Transverse colon (tissue), 4 donors: ENCODE results near the gene ADRA2A. TPM values are rescaled to one million over a fixed set of nuclear protein-coding genes. Genes with fewer than 3 reads are reported as not detected.

Source experiments
- DNase-seq: peaks from one replicate; pipeline ENCODE4 v3.0.0-alpha.2; 2019
- H3K27ac ChIP-seq, 4 donors: fragments of 200-600 bp; sonication (generic); 2 replicates each; pipeline ENCODE4 v1.5.1; 2016 to 2018; ENCODE audit warnings: inconsistent platforms in 4 of 4
- H3K27me3 ChIP-seq: fragments of 200-600 bp; sonication (generic); 2 replicates; pipeline ENCODE4 v1.5.1; 2017; ENCODE audit warnings: inconsistent platforms
- H3K36me3 ChIP-seq, 4 donors: fragments of 200-600 bp; sonication (generic); 2 replicates each; pipeline ENCODE4 v1.5.1; 2017 to 2019; ENCODE audit warnings: inconsistent platforms in 4 of 4
- H3K4me1 ChIP-seq, 4 donors: fragments of 200-600 bp; sonication (generic); 2 replicates each; pipeline ENCODE4 v1.5.1; 2017 to 2020; ENCODE audit warnings: inconsistent platforms in 4 of 4
- H3K4me3 ChIP-seq, 4 donors: fragments of 200-600 bp; sonication (generic); 1 replicate in 1 of 4; 2 replicates in 3 of 4; pipeline versions ENCODE4 v1.5.1 to v1.6.1; 2017 to 2019; ENCODE audit warnings: inconsistent platforms in 4 of 4
- H3K9me3 ChIP-seq, 2 donors: fragments of 200-600 bp; sonication (generic); 2 replicates each; pipeline ENCODE4 v1.5.1; 2017 to 2019; ENCODE audit warnings: inconsistent platforms in 2 of 2
- CTCF ChIP-seq, 5 experiments: fragments of 200-600 bp in 3 of 5; fragments of 450-650 bp in 2 of 5; sonication (generic) in 3 of 5; IDR thresholded peaks; 1 replicate in 2 of 5; 2 replicates in 3 of 5; pipeline ENCODE4 v1.5.1; 2016 to 2017; ENCODE audit warnings: antibody characterized with exemption in 5 of 5, inconsistent platforms in 3 of 5, mild to moderate bottlenecking in 2 of 5, moderate library complexity in 1 of 5
- EP300 ChIP-seq: sonication (generic); formaldehyde crosslinking; IDR thresholded peaks from one replicate; pipeline ENCODE4 v1.6.1; 2017; ENCODE audit warnings: antibody characterized with exemption, low read depth
- POLR2A ChIP-seq: fragments of 450-650 bp; IDR thresholded peaks from one replicate; pipeline ENCODE4 v1.6.1; 2016; ENCODE audit warnings: antibody characterized with exemption, mild to moderate bottlenecking, moderate library complexity
- POLR2AphosphoS5 ChIP-seq, 3 donors: sonication (generic); formaldehyde crosslinking; IDR thresholded peaks; one replicate each; pipeline ENCODE4 v1.6.1; 2016; ENCODE audit warnings: antibody characterized with exemption in 3 of 3
- whole genome bisulfite sequencing, 2 donors: methylation state at CpG; one replicate each; pipeline ENCODE4 v1.1.5; 2018; ENCODE audit warnings: low coverage in 1 of 2; 5-methylcytosine and 5-hydroxymethylcytosine counted together
- in situ Hi-C, 4 donors: fragments of 200-750 bp; cut with MboI; loops; one replicate each; pipeline versions ENCODE4 v1.15.0 to v1.15.1; 2017; ENCODE audit warnings: low sequenced_read_pairs in 3 of 4, low pct_ligation_motif_present in 1 of 4, low pct_unique_long_range_greater_than_20kb in 1 of 4
- intact Hi-C: fragments of 100-400 bp; cut with DNase I; formaldehyde crosslinking; loops from one replicate; pipeline ENCODE4 v1.15.1; 2023; ENCODE audit warnings: low total_unique reads
- total RNA-seq, 4 donors: library from RNA; depleted of rRNA; stranded (reverse); fragments of >200 nt; gene quantifications; one replicate each; pipeline ENCODE4 v1.1.0, GENCODE V29; 2016

ADRA2A gene
- total RNA-seq, 4 donors from 2014 or later: 11.9 to 53.5 (median 17.7) TPM

- 50 to 53% methylated on average over 1 to 2 of the region's 2 CpGs for WGBS, 2 donors
- Histone ChIP-seq H3K9me3 (no peaks in the 10 kb centered on the region), H3K4me3 (no peak overlapping the region), H3K27me3 (peaks cover 42% of the 10 kb centered on the region), H3K27ac (no peak overlapping the region), H3K36me3 (no peaks in the 10 kb centered on the region), H3K4me1 (peaks cover 3 to 40% (median 25%) of the 10 kb centered on the region in 4 donors)
- intact Hi-C loops: no loop called here
- in situ Hi-C loops: loop anchor here in 1 of 4 donors (10.0 kb wide), 1 partner anchor 125 kb away; no protein-coding TSS in a partner anchor
- no peak for TF ChIP-seq POLR2A
- no peak for TF ChIP-seq POLR2AphosphoS5 (IDR thresholded peaks at IDR 0.05)
- no peak for TF ChIP-seq EP300
- no peak for TF ChIP-seq CTCF (IDR thresholded peaks at IDR 0.05)
- DNase-seq: no peak
Observed at GRCh38 chr10:111080224-111080623, 3.4 kb downstream of the ADRA2A start.

- Histone ChIP-seq H3K27ac (no peak overlapping the region), H3K27me3 (peaks cover 28% of the 10 kb centered on the region), H3K4me1 (peaks cover 3 to 31% (median 16%) of the 10 kb centered on the region in 4 donors), H3K36me3 (no peaks in the 10 kb centered on the region), H3K4me3 (no peak overlapping the region), H3K9me3 (no peaks in the 10 kb centered on the region)
- 94% methylated on average over 6 of the region's 6 CpGs; no CpG with 5 or more reads in 1 of the 2 donors for WGBS, 2 donors
- in situ Hi-C loops (loop anchor here in 1 of 4 donors (10.0 kb wide), 1 partner anchor 123 kb away; no protein-coding TSS in a partner anchor), intact Hi-C loops (no loop called here)
- TF ChIP-seq POLR2AphosphoS5 (IDR thresholded peaks at IDR 0.05) (no peak), CTCF (IDR thresholded peaks at IDR 0.05) (no peak), POLR2A (no peak), EP300 (no peak)
- DNase-seq: no peak
Observed at GRCh38 chr10:111081595-111081994, 4.8 kb downstream of the ADRA2A start.

GRCh38 chr10:111082102-111082975 lies 5.5 kb downstream of the ADRA2A start:
- peaks cover 21% of the 10 kb centered on the region for H3K27me3 ChIP-seq
- H3K27ac ChIP-seq: no peak overlapping the region
- no peak overlapping the region for H3K4me3 ChIP-seq
- H3K9me3 ChIP-seq: no peaks in the 10 kb centered on the region
- H3K36me3 ChIP-seq: no peaks in the 10 kb centered on the region
- intact Hi-C loops (no loop called here), in situ Hi-C loops (loop anchor here in 1 of 4 donors (10.0 kb wide), 1 partner anchor 122 kb away; no protein-coding TSS in a partner anchor)
- TF ChIP-seq EP300 (no peak), POLR2A (no peak), POLR2AphosphoS5 (IDR thresholded peaks at IDR 0.05) (no peak), CTCF (IDR thresholded peaks at IDR 0.05) (no peak)
- H3K4me1 ChIP-seq: peaks cover 3 to 23% (median 11%) of the 10 kb centered on the region in 4 donors
- 69% methylated on average over 12 of the region's 12 CpGs; no CpG with 5 or more reads in 1 of the 2 donors for WGBS, 2 donors
- no peak for DNase-seq

GRCh38 chr10:111083222-111084095 lies 6.6 kb downstream of the ADRA2A start:
- intact Hi-C loops: no loop called here
- TF ChIP-seq EP300: no peak
- no peak for TF ChIP-seq POLR2A
- TF ChIP-seq POLR2AphosphoS5 (IDR thresholded peaks at IDR 0.05): no peak
- no peak for TF ChIP-seq CTCF (IDR thresholded peaks at IDR 0.05)
- Histone ChIP-seq H3K4me1 (peaks cover 0 to 13% (median 3%) of the 10 kb centered on the region in 4 donors), H3K27me3 (peaks cover 10% of the 10 kb centered on the region), H3K4me3 (no peak overlapping the region), H3K36me3 (no peaks in the 10 kb centered on the region), H3K27ac (no peak overlapping the region), H3K9me3 (no peaks in the 10 kb centered on the region)
- WGBS, 2 donors: 95 to 100% methylated on average over 1 to 10 of the region's 10 CpGs
- DNase-seq: no peak
- in situ Hi-C loops: loop anchor here in 1 of 4 donors (10.0 kb wide), 1 partner anchor 121 kb away; no protein-coding TSS in a partner anchor
